ENCODE data around the gene LPAR1. TPM values are rescaled to one million over a fixed set of nuclear protein-coding genes. Genes with fewer than 3 reads are reported as not detected.

LPAR1 gene
- total RNA-seq, 1 experiment from 2014 or later: 4.9 TPM

DNA sequence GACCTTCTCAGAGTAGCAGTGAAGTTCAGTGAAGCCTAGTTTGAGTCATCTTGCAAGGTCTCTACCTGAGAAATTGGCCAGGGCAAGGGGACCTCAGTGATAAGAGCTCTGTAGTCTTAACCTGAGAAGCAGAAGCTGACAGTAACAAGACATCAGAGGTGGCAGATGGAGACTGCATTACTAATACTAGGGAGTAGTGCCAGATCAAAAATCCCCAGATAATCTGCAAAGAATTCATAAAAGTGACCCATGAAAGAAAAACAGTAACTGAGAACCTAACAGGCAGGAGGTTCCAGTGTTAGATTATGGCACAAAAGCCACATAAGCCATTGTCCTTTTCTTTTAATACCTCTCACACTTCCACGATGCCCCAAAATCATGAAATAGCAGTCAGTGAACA is 194.1 kb downstream of the LPAR1 start (continued):
- no peak for TF ChIP-seq MAX (CRISPR knock-in tag; IDR thresholded peaks at IDR 0.05)
- TF ChIP-seq, protein P1, sequence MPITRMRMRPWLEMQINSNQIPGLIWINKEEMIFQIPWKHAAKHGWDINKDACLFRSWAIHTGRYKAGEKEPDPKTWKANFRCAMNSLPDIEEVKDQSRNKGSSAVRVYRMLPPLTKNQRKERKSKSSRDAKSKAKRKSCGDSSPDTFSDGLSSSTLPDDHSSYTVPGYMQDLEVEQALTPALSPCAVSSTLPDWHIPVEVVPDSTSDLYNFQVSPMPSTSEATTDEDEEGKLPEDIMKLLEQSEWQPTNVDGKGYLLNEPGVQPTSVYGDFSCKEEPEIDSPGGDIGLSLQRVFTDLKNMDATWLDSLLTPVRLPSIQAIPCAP (CRISPR knock-in tag; IDR thresholded peaks at IDR 0.05): no peak
- TF ChIP-seq CREB1 (CRISPR knock-in tag; IDR thresholded peaks at IDR 0.05): no peak
- no peak for TF ChIP-seq SOX15 (CRISPR knock-in tag; IDR thresholded peaks at IDR 0.05)
- no peak for TF ChIP-seq HMGXB4 (CRISPR knock-in tag; IDR thresholded peaks at IDR 0.05)
- TF ChIP-seq, protein P2, sequence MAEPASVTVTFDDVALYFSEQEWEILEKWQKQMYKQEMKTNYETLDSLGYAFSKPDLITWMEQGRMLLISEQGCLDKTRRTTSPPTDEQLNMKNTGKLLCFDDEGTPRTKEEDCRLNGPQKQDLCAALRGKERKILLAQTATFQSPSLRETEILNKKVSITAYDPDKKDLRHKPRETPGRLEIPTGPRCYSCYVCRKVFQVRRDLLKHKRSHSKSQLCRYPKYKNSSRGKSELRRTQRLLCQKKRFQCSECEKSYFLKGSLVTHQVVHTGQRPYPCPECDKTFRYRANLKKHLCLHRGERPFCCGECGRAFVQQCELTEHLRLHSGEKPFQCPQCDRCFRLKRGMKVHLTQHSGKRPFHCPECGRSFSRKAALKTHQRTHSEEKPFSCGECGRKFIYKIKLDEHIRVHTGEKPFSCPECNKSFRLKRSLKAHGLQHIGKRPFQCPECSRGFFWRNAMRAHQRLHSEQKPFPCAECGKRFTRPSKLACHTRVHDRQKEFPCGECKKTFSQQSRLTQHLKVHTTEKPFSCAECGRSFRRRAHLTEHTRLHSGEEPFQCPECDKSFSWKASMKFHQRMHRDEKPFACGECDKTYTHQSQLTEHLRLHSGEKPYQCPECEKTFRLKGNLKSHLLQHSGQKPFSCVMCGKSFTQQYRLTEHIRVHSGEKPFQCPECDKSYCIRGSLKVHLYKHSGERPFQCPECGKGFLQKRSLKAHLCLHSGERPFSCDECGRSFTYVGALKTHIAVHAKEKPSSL (CRISPR knock-in tag; conservative IDR thresholded peaks at IDR 0.05): no peak
- TF ChIP-seq ATF1 (CRISPR knock-in tag; IDR thresholded peaks at IDR 0.05): no peak

DNA sequence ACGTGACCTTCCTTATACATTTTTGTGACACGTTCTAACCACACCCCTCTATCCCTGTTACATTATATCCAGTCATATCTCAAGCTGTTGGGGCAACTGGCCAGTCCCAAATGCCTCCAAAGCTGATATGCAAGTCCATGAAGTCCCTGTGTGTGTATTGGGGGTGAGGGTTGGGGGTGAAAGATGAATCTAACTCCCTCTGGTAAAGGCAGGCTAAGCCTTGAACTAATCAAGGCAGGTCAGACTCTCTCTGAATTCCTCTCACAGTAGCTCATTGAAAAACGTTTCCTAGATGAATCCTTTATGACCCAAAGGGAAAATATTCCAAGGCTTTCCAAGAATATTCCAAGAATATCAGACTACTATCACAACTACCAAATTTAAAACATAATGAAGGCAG is 195.3 kb downstream of the LPAR1 start:
- H3K27ac Mint-ChIP-seq: no peak overlapping the region
- H3K4me3 Mint-ChIP-seq: no peak overlapping the region
- POLR2A ChIA-PET: interaction anchor here (0.5 kb wide), 1 partner anchor 193 kb away, joined by 3 read pairs; no protein-coding TSS in a partner anchor
- ATAC-seq (no peak), DNase-seq (ENCODE audit: low spot score) (no peak)
- TF ChIP-seq IRF2 (CRISPR knock-in tag; IDR thresholded peaks at IDR 0.05; ENCODE audit: borderline replicate concordance, low read depth) (no peak), ZBTB21 (CRISPR knock-in tag; IDR thresholded peaks at IDR 0.05; ENCODE audit: borderline replicate concordance) (no peak), SOX15 (CRISPR knock-in tag; IDR thresholded peaks at IDR 0.05) (no peak), ATF3 (CRISPR knock-in tag; conservative IDR thresholded peaks at IDR 0.05) (no peak), CREM (CRISPR knock-in tag; IDR thresholded peaks at IDR 0.05) (no peak), CTCF (IDR thresholded peaks at IDR 0.05) (no peak), HMGA2 (CRISPR knock-in tag; IDR thresholded peaks at IDR 0.05) (no peak), FOXP4 (CRISPR knock-in tag; IDR thresholded peaks at IDR 0.05) (no peak), NR2C2 (CRISPR knock-in tag; IDR thresholded peaks at IDR 0.05) (no peak), ATF2 (CRISPR knock-in tag; IDR thresholded peaks at IDR 0.05; ENCODE audit: borderline replicate concordance, low read depth) (no peak), ZNF396 (CRISPR knock-in tag; IDR thresholded peaks at IDR 0.05; ENCODE audit: borderline replicate concordance) (no peak)
- TF ChIP-seq, protein P3, sequence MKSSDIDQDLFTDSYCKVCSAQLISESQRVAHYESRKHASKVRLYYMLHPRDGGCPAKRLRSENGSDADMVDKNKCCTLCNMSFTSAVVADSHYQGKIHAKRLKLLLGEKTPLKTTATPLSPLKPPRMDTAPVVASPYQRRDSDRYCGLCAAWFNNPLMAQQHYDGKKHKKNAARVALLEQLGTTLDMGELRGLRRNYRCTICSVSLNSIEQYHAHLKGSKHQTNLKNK (CRISPR knock-in tag; IDR thresholded peaks at IDR 0.05): no peak
- TF ChIP-seq, protein P4, sequence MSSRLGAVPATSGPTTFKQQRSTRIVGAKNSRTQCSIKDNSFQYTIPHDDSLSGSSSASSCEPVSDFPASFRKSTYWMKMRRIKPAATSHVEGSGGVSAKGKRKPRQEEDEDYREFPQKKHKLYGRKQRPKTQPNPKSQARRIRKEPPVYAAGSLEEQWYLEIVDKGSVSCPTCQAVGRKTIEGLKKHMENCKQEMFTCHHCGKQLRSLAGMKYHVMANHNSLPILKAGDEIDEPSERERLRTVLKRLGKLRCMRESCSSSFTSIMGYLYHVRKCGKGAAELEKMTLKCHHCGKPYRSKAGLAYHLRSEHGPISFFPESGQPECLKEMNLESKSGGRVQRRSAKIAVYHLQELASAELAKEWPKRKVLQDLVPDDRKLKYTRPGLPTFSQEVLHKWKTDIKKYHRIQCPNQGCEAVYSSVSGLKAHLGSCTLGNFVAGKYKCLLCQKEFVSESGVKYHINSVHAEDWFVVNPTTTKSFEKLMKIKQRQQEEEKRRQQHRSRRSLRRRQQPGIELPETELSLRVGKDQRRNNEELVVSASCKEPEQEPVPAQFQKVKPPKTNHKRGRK (CRISPR knock-in tag; IDR thresholded peaks at IDR 0.05; ENCODE audit: borderline replicate concordance): no peak
- TF ChIP-seq, protein P2 (CRISPR knock-in tag; conservative IDR thresholded peaks at IDR 0.05): no peak
- H3K9me3 Mint-ChIP-seq: no peaks in the 10 kb centered on the region
- H3K27me3 Mint-ChIP-seq (ENCODE audit: low read depth): no peaks in the 10 kb centered on the region
- no peaks in the 10 kb centered on the region for H3K4me1 Mint-ChIP-seq
- CTCF ChIA-PET: interaction anchor here (1.3 kb wide), 1 partner anchor 10 kb away, joined by 4 read pairs; no protein-coding TSS in a partner anchor
- no peaks in the 10 kb centered on the region for H3K36me3 Mint-ChIP-seq
